Measurements from ENCODE around the gene ECE1. TPM values are rescaled to one million over a fixed set of nuclear protein-coding genes. Genes with fewer than 3 reads are reported as not detected.

The ECE1 gene
- total and polyA plus RNA-seq, 2 donors (not counting 3 experiments of a cell fraction or from before 2014, with no cell fraction given): 437 to 562 TPM

DNA sequence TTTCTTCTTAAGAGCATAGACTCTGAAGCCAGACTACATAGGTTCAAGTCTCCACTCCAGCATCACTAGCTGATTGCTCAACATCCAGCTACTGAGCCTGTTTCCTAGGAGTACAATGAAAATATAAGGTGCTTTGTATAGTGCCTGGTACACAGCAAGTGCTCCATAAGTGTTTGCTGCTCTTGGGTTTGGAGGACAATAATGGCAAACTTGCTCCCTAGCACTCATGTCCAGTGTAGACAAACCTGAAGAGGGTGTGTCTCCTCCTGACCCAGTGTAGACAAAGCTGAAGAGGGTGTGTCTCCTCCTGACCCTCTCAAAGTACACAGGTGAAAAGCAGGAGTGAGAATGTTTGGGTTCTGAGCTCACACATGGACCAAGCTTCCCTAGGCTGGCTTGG lies 10.5 kb upstream of the ECE1 start:
- intact Hi-C loops (cut with micrococcal nuclease): no loop called here
- ChIA-PET CTCF (interaction anchor here (0.7 to 3.4 kb wide), 5 partner anchors 15 to 68 kb away, joined by 3 to 32 read pairs (median 6); no protein-coding TSS in a partner anchor), POLR2A (interaction anchor here (0.7 kb wide), 1 partner anchor 68 kb away, joined by 3 read pairs; no protein-coding TSS in a partner anchor)
- Histone ChIP-seq H3K4me1 (ENCODE audit: control insufficient read depth, extremely low read depth, insufficient read depth, low read length) (peaks cover 41% of the 10 kb centered on the region), H4K20me1 (replicated peaks; ENCODE audit: control insufficient read depth, extremely low read depth, insufficient read depth, low read length) (no peaks in the 10 kb centered on the region), H3K9me1 (replicated peaks; ENCODE audit: control insufficient read depth, extremely low read depth, insufficient read depth, low read length) (no peaks in the 10 kb centered on the region), H2AFZ (ENCODE audit: low read depth, low read length) (no peak overlapping the region), H3K27me3 (ENCODE audit: control insufficient read depth in 2 of 2, insufficient read depth in 2 of 2, low read length in 2 of 2) (no peaks in the 10 kb centered on the region), H3K79me2 (ENCODE audit: control insufficient read depth, insufficient read depth, low read length) (peaks cover 72% of the 10 kb centered on the region), H3K4me3 (replicated peaks in 1 of 3; ENCODE audit: insufficient read depth in 1 of 3, low read depth in 1 of 3, low read length in 3 of 3) (no peak overlapping the region), H3K36me3 (ENCODE audit: control insufficient read depth in 2 of 2, extremely low read depth in 1 of 2, insufficient read depth in 2 of 2, low read length in 2 of 2) (peaks cover 0 to 3% of the 10 kb centered on the region in 2 experiments), H3K9ac (replicated peaks; ENCODE audit: extremely low read depth, insufficient read depth, low read length) (no peak overlapping the region), H3K9me3 (replicated peaks; ENCODE audit: control insufficient read depth, insufficient read depth, low read length) (no peaks in the 10 kb centered on the region), H3K4me2 (ENCODE audit: insufficient read depth, low read length) (no peak overlapping the region), H3K27ac (ENCODE audit: insufficient read depth, low read depth, low read length) (no peak overlapping the region)
- dilution Hi-C loops (cut with MboI; ENCODE audit: extremely low pct_ligation_motif_present, low sequenced_read_pairs): no loop called here
- DNase-seq (ENCODE audit: low read depth, low spot score) (no peak), FAIRE-seq (no peak)
- TF ChIP-seq FOS (IDR thresholded peaks at IDR 0.05; ENCODE audit: borderline replicate concordance, insufficient read depth, low read length): no peak
- no peak for TF ChIP-seq EZH2 (IDR thresholded peaks at IDR 0.05; ENCODE audit: borderline replicate concordance, low read depth, low read length, severe bottlenecking)
- TF ChIP-seq GATA2 (IDR thresholded peaks at IDR 0.05; ENCODE audit: insufficient read depth, insufficient read length, low read depth, low read length): no peak
- no TSS peak for BruUV-seq (replicated peaks)

GRCh38 chr1:21299780-21300395 lies 9.6 kb upstream of the ECE1 start:
- Histone ChIP-seq H3K27me3 (ENCODE audit: control insufficient read depth in 2 of 2, insufficient read depth in 2 of 2, low read length in 2 of 2) (no peaks in the 10 kb centered on the region), H2AFZ (ENCODE audit: low read depth, low read length) (no peak overlapping the region), H3K36me3 (ENCODE audit: control insufficient read depth in 2 of 2, extremely low read depth in 1 of 2, insufficient read depth in 2 of 2, low read length in 2 of 2) (peaks cover 0 to 3% of the 10 kb centered on the region in 2 experiments), H3K4me3 (replicated peaks in 1 of 3; ENCODE audit: insufficient read depth in 1 of 3, low read depth in 1 of 3, low read length in 3 of 3) (no peak overlapping the region), H3K4me1 (ENCODE audit: control insufficient read depth, extremely low read depth, insufficient read depth, low read length) (peaks cover 47% of the 10 kb centered on the region), H4K20me1 (replicated peaks; ENCODE audit: control insufficient read depth, extremely low read depth, insufficient read depth, low read length) (no peaks in the 10 kb centered on the region), H3K4me2 (ENCODE audit: insufficient read depth, low read length) (no peak overlapping the region), H3K9me1 (replicated peaks; ENCODE audit: control insufficient read depth, extremely low read depth, insufficient read depth, low read length) (no peaks in the 10 kb centered on the region), H3K27ac (ENCODE audit: insufficient read depth, low read depth, low read length) (no peak overlapping the region), H3K9ac (replicated peaks; ENCODE audit: extremely low read depth, insufficient read depth, low read length) (no peak overlapping the region), H3K9me3 (replicated peaks; ENCODE audit: control insufficient read depth, insufficient read depth, low read length) (no peaks in the 10 kb centered on the region), H3K79me2 (ENCODE audit: control insufficient read depth, insufficient read depth, low read length) (peaks cover 65% of the 10 kb centered on the region)
- FAIRE-seq (no peak), DNase-seq (ENCODE audit: low read depth, low spot score) (no peak)
- TF ChIP-seq POLR2AphosphoS5 (IDR thresholded peaks at IDR 0.05; ENCODE audit: insufficient read depth, low read depth, low read length): no peak
- no peak for TF ChIP-seq POLR2A (IDR thresholded peaks at IDR 0.05; ENCODE audit: low read depth, low read length)
- intact Hi-C loops (cut with micrococcal nuclease): no loop called here
- dilution Hi-C loops (cut with MboI; ENCODE audit: extremely low pct_ligation_motif_present, low sequenced_read_pairs): no loop called here
- POLR2A ChIA-PET: interaction anchor here (0.7 kb wide), 1 partner anchor 69 kb away, joined by 3 read pairs; no protein-coding TSS in a partner anchor
- CTCF ChIA-PET: interaction anchor here (1.0 to 3.4 kb wide), 11 partner anchors 12 to 69 kb away, joined by 3 to 32 read pairs (median 5); no protein-coding TSS in a partner anchor
- BruUV-seq (replicated peaks): no TSS peak
